GM12878 (cell line): ENCODE data around the gene LHFPL2. TPM values are rescaled to one million over a fixed set of nuclear protein-coding genes. Genes with fewer than 3 reads are reported as not detected.

Experiments used
- ATAC-seq: fragments of 200-7000 bp; cut with Tn5 transposase; 3 replicates; pipeline ENCODE4 v1.9.1; 2020; ENCODE audit warnings: mild to moderate bottlenecking, moderate library complexity
- BruUV-seq: library from RNA; stranded (reverse); fragments of 400-500 nt; replicated peaks from 2 replicates; lab custom pipeline; 2021; lab: Mats Ljungman, UMichigan
- CTCF ChIA-PET: fragments of 300-600 bp; sonication (Branson Sonifier 250); formaldehyde crosslinking; extraction: SDS; loops from one replicate; lab custom pipeline; 2021; ENCODE audit warnings: inconsistent platforms; lab: Yijun Ruan, JAX
- POLR2A ChIA-PET: fragments of 350-600 bp; formaldehyde crosslinking; extraction: SDS; loops from one replicate; lab custom pipeline; 2021; ENCODE audit warnings: inconsistent platforms; lab: Charles Lee
- RAD21 ChIA-PET: fragments of 300-600 bp; sonication (Branson Sonifier 250); formaldehyde crosslinking; loops from one replicate; lab custom pipeline; 2023; ENCODE audit warnings: antibody characterized with exemption; ENCODE audit not compliant: unreplicated experiment; lab: Charles Lee
- SMC1A ChIA-PET: fragments of 300-600 bp; sonication (Branson Sonifier 250); formaldehyde crosslinking; loops from one replicate; lab custom pipeline; 2023; ENCODE audit not compliant: unreplicated experiment, uncharacterized antibody; lab: Charles Lee
- DNase-seq: peaks from one replicate; pipeline ENCODE4 v3.0.0-alpha.2; 2011; ENCODE audit warnings: low read depth, low spot score
- FAIRE-seq: peaks from 3 replicates; lab custom pipeline; 2011; peaks lifted over from hg19 to GRCh38; lab: Jason Lieb, UNC
- H2AFZ ChIP-seq: 2 replicates; pipeline ENCODE4 v1.6.0; 2011; ENCODE audit warnings: low read depth, low read length, control low read depth; ENCODE audit not compliant: control insufficient read depth
- H3K27ac ChIP-seq: 2 replicates; pipeline ENCODE4 v1.5.1; 2011; ENCODE audit warnings: control low read depth; ENCODE audit not compliant: control insufficient read depth, insufficient read depth
- H3K27me3 ChIP-seq, 2 experiments: replicated peaks in 1 of 2; 2 replicates each; pipeline versions ENCODE4 v1.6.0 to v1.6.1; 2011; ENCODE audit warnings: low read length in 1 of 2; ENCODE audit not compliant: control insufficient read depth in 2 of 2, insufficient read depth in 2 of 2
- H3K36me3 ChIP-seq, 2 experiments: 2 replicates each; pipeline ENCODE4 v1.5.1; 2011; ENCODE audit warnings: low read length in 1 of 2; ENCODE audit not compliant: control insufficient read depth in 2 of 2, insufficient read depth in 2 of 2
- H3K4me1 ChIP-seq: 2 replicates; pipeline ENCODE4 v1.6.1; 2011; ENCODE audit warnings: mild to moderate bottlenecking, low read length, moderate library complexity, mixed read lengths; ENCODE audit not compliant: control insufficient read depth, insufficient read depth
- H3K4me2 ChIP-seq: 2 replicates; pipeline ENCODE4 v1.6.0; 2011; ENCODE audit warnings: control low read depth; ENCODE audit not compliant: control insufficient read depth, insufficient read depth
- H3K4me3 ChIP-seq: fragments of 200-600 bp; sonication (generic); 2 replicates; pipeline ENCODE4 v1.5.1; 2016
- H3K79me2 ChIP-seq: 2 replicates; pipeline ENCODE4 v1.6.0; 2011; ENCODE audit warnings: low read length; ENCODE audit not compliant: control insufficient read depth, insufficient read depth
- H3K9ac ChIP-seq: 2 replicates; pipeline ENCODE4 v1.8.0; 2011; ENCODE audit warnings: low read length, control low read depth, mixed read lengths; ENCODE audit not compliant: control insufficient read depth, insufficient read depth
- H3K9me3 ChIP-seq: replicated peaks from 3 replicates; pipeline ENCODE4 v1.5.1; 2011; ENCODE audit warnings: mild to moderate bottlenecking, low read length; ENCODE audit not compliant: control insufficient read depth, insufficient read depth
- H4K20me1 ChIP-seq: 2 replicates; pipeline ENCODE4 v1.6.0; 2011; ENCODE audit not compliant: control insufficient read depth, insufficient read depth
- BCL11A ChIP-seq: IDR thresholded peaks from 2 replicates; pipeline ENCODE4 v1.6.1; 2011; ENCODE audit warnings: low read depth, low read length
- CBX5 ChIP-seq: sonication (generic); IDR thresholded peaks from 2 replicates; pipeline ENCODE4 v1.6.1; 2016; ENCODE audit warnings: low read depth, moderate library complexity, mild to moderate bottlenecking, inconsistent platforms
- POLR2AphosphoS2 ChIP-seq: IDR thresholded peaks from 2 replicates; pipeline ENCODE4 v1.6.1; 2011; ENCODE audit warnings: low read depth, mild to moderate bottlenecking, low read length, improper control_type of control experiment, moderate library complexity
- RAD21 ChIP-seq: IDR thresholded peaks from 2 replicates; pipeline ENCODE4 v1.6.1; 2011; ENCODE audit warnings: mild to moderate bottlenecking, low read depth, low read length, moderate library complexity; ENCODE audit not compliant: insufficient read depth
- RAD51 ChIP-seq: fragments of 450-650 bp; IDR thresholded peaks from 2 replicates; pipeline ENCODE4 v1.6.1; 2016; ENCODE audit warnings: moderate library complexity, mild to moderate bottlenecking, inconsistent platforms
- SPI1 ChIP-seq: IDR thresholded peaks from 2 replicates; pipeline ENCODE4 v1.6.1; 2011; ENCODE audit warnings: low read depth, mild to moderate bottlenecking, low read length, moderate library complexity, borderline replicate concordance; ENCODE audit not compliant: insufficient read depth
- ZBTB11 ChIP-seq: fragments of 450-650 bp; formaldehyde crosslinking; IDR thresholded peaks from 2 replicates; pipeline ENCODE4 v1.5.0; 2022; ENCODE audit warnings: mild to moderate bottlenecking, missing genetic modification characterization
- ZBTB33 ChIP-seq: fragments of 450-650 bp; IDR thresholded peaks from 2 replicates; pipeline ENCODE4 v1.6.1; 2017; ENCODE audit warnings: mild to moderate bottlenecking
- WGBS: methylation state at CpG from one replicate; pipeline ENCODE4 v1.1.6; 2016; ENCODE audit warnings: low lambda C conversion rate; ENCODE audit not compliant: insufficient replicate concordance, insufficient coverage; ENCODE audit errors: missing lambda C conversion rate; 5-methylcytosine and 5-hydroxymethylcytosine counted together
- in situ Hi-C: fragments of 300-500 bp; cut with MboI; formaldehyde crosslinking; loops from 9 replicates; pipeline ENCODE4 v1.14.3; 2018; ENCODE audit warnings: mixed read lengths
- intact Hi-C: fragments of 100-400 bp; cut with micrococcal nuclease; formaldehyde crosslinking; loops from one replicate; pipeline ENCODE4 v1.14.2; 2022; ENCODE audit not compliant: unreplicated experiment
- polyA plus RNA-seq, 11 experiments: library from polyadenylated mRNA; depleted of rRNA in 4 of 11; unstranded in 6 of 11; stranded (reverse) in 5 of 11; fragments of >200 nt; fragmentation: Nextera tagmentation in 4 of 11; fragmentation: Illumina TruSeq in 1 of 11; extraction: Ambion mirVana in 4 of 11; extraction: Trizol in 1 of 11; gene quantifications; 1 replicate in 1 of 11; 2 replicates in 10 of 11; pipeline versions ENCODE4 v1.2.1 to v1.2.3, GENCODE V29; 2011 to 2016; ENCODE audit warnings: inconsistent platforms in 2 of 11, missing spikeins in 2 of 11, low read depth in 1 of 11
- total RNA-seq, 4 experiments: library from RNA; depleted of rRNA in 3 of 4; stranded (reverse); fragments of >200 nt in 3 of 4; fragmentation: Illumina TruSeq in 1 of 4; extraction: Trizol in 1 of 4; gene quantifications; 2 replicates each; pipeline versions ENCODE4 v1.2.1 to v1.2.3, GENCODE V29; 2013 to 2021
- TF ChIP-seq, protein P1 (sequence below): fragments of 450-650 bp; IDR thresholded peaks from 2 replicates; pipeline ENCODE4 v1.6.1; 2018; ENCODE audit warnings: borderline replicate concordance, mild to moderate bottlenecking; ENCODE audit not compliant: partially characterized antibody

Gene LHFPL2
- total and polyA plus RNA-seq, 10 of the 15 experiments (the other 5 are each of a cell fraction or from before 2014, with no cell fraction given) = 4.1 to 21.8 (median 12.5) TPM

DNA sequence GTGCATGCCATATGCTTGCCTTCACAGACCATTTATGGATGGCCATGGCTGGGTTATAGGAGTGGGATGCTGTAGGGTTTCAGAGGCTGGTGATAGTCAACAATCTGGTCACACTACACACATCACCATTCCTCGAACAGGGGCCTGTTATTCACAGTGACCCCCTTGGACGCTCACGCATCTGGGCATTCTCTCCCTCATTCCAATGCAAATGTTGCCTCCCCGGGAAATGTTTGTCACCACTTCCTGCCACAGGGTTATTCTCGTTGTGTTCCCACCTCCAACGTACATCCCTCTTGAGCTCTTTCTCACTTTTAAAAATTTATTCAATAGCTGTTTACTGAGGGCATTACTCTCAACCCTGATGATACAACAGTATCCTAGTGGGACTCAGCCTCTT lies 152.8 kb downstream of the LHFPL2 start:
- Histone ChIP-seq H3K27me3 (no peaks in the 10 kb centered on the region), H3K4me1 (peaks cover 27% of the 10 kb centered on the region), H3K4me2 (no peak overlapping the region), H3K9me3 (no peaks in the 10 kb centered on the region), H2AFZ (no peak overlapping the region), H3K36me3 (peaks cover 3 to 6% of the 10 kb centered on the region in 2 experiments; a peak in 3 of 4 replicates), H4K20me1 (no peaks in the 10 kb centered on the region), H3K4me3 (no peak overlapping the region), H3K79me2 (0 out of 2 replicates have a peak, but pooled peaks cover 3% of the 10 kb centered on the region), H3K27ac (no peak overlapping the region), H3K9ac (no peak overlapping the region)
- ATAC-seq (no peak), FAIRE-seq (no peak), DNase-seq (no peak)
- in situ Hi-C loops (no loop called here), intact Hi-C loops (no loop called here)
- no TSS peak for BruUV-seq
- SMC1A ChIA-PET = interaction anchor here (0.9 to 3.4 kb wide), 8 partner anchors 9 to 75 kb away, joined by 3 to 16 read pairs (median 4); no protein-coding TSS in a partner anchor
- POLR2A ChIA-PET = no interaction called here
- CTCF ChIA-PET = interaction anchor here (0.6 to 1.9 kb wide), 4 partner anchors 28 to 610 kb away, joined by 3 to 10 read pairs (median 4); no protein-coding TSS in a partner anchor
- 61% methylated on average over 6 of the region's 6 CpGs for WGBS
- TF ChIP-seq RAD51 (no peak), ZBTB11 (CRISPR knock-in tag) (no peak), BCL11A (no peak), SPI1 (no peak), ZBTB33 (no peak), RAD21 (no peak), CBX5 (no peak), POLR2AphosphoS2 (no peak)
- TF ChIP-seq, protein P1, sequence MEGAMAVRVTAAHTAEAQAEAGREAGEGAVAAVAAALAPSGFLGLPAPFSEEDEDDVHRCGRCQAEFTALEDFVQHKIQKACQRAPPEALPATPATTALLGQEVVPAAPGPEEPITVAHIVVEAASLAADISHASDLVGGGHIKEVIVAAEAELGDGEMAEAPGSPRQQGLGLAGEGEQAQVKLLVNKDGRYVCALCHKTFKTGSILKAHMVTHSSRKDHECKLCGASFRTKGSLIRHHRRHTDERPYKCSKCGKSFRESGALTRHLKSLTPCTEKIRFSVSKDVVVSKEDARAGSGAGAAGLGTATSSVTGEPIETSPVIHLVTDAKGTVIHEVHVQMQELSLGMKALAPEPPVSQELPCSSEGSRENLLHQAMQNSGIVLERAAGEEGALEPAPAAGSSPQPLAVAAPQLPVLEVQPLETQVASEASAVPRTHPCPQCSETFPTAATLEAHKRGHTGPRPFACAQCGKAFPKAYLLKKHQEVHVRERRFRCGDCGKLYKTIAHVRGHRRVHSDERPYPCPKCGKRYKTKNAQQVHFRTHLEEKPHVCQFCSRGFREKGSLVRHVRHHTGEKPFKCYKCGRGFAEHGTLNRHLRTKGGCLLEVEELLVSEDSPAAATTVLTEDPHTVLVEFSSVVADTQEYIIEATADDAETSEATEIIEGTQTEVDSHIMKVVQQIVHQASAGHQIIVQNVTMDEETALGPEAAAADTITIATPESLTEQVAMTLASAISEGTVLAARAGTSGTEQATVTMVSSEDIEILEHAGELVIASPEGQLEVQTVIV = no peak
- RAD21 ChIA-PET = no interaction called here
